HFFc6 (cell line): ENCODE results near the gene GPR52. TPM values are rescaled to one million over a fixed set of nuclear protein-coding genes. Genes with fewer than 3 reads are reported as not detected.

ENCODE experiments used
- DNase-seq: peaks from one replicate; pipeline ENCODE4 v3.0.0-alpha.2; 2018
- H3K27ac Mint-ChIP-seq: 2 replicates; pipeline ENCODE4 v1.8.0; 2020; ENCODE audit warnings: mild to moderate bottlenecking, mixed read lengths
- H3K27me3 Mint-ChIP-seq: 2 replicates; pipeline ENCODE4 v1.8.0; 2021; ENCODE audit warnings: mild to moderate bottlenecking, moderate library complexity, mixed read lengths; ENCODE audit not compliant: insufficient read depth
- H3K36me3 Mint-ChIP-seq: 2 replicates; pipeline ENCODE4 v1.8.0; 2021; ENCODE audit warnings: low read depth, mixed read lengths
- H3K4me1 Mint-ChIP-seq: 2 replicates; pipeline ENCODE4 v1.8.0; 2020; ENCODE audit warnings: low read depth, mixed read lengths
- H3K4me3 Mint-ChIP-seq: 2 replicates; pipeline ENCODE4 v1.8.0; 2020; ENCODE audit warnings: mild to moderate bottlenecking, moderate library complexity, mixed read lengths
- H3K9me3 Mint-ChIP-seq: 2 replicates; pipeline ENCODE4 v1.8.0; 2020; ENCODE audit warnings: mild to moderate bottlenecking, mixed read lengths
- CTCF ChIP-seq: fragments of 200-600 bp; sonication (generic); IDR thresholded peaks from 2 replicates; pipeline ENCODE4 v1.5.0; 2021; ENCODE audit warnings: antibody characterized with exemption, mild to moderate bottlenecking
- total RNA-seq, 6 experiments: library from RNA; stranded (reverse); fragmentation: NEBNext Ultra II Directional; extraction: Animal tissue kit (Norgen Biotek cat#: 25700); gene quantifications; 2 replicates in 1 of 6; 3 replicates in 5 of 6; pipeline ENCODE4 v1.2.3, GENCODE V29; 2021

Gene GPR52
- total RNA-seq, 6 experiments from 2014 or later: not detected

GRCh38 chr1:174491606-174492005, 43.8 kb downstream of the GPR52 start:
- Mint-ChIP-seq H3K27ac (no peak overlapping the region), H3K4me1 (no peaks in the 10 kb centered on the region), H3K36me3 (no peaks in the 10 kb centered on the region), H3K9me3 (no peaks in the 10 kb centered on the region), H3K27me3 (peaks cover 2% of the 10 kb centered on the region; the same call in 1 of the 2 replicates), H3K4me3 (no peak overlapping the region)
- no peak for TF ChIP-seq CTCF
- DNase-seq: no peak

GRCh38 chr1:174497478-174497877, 49.7 kb downstream of the GPR52 start:
- DNase-seq: no peak
- Mint-ChIP-seq H3K36me3 (no peaks in the 10 kb centered on the region), H3K4me1 (no peaks in the 10 kb centered on the region), H3K27ac (no peak overlapping the region), H3K9me3 (no peaks in the 10 kb centered on the region), H3K4me3 (no peak overlapping the region), H3K27me3 (no peaks in the 10 kb centered on the region)
- no peak for TF ChIP-seq CTCF
